ENCODE measurements around the gene COL16A1. TPM values are rescaled to one million over a fixed set of nuclear protein-coding genes. Genes with fewer than 3 reads are reported as not detected.

The COL16A1 gene
- total and polyA plus RNA-seq, 2 of the 13 experiments (the other 11 are each of a cell fraction or from before 2014, with no cell fraction given): 4.3 to 12.2 TPM

- TF ChIP-seq, protein P1, sequence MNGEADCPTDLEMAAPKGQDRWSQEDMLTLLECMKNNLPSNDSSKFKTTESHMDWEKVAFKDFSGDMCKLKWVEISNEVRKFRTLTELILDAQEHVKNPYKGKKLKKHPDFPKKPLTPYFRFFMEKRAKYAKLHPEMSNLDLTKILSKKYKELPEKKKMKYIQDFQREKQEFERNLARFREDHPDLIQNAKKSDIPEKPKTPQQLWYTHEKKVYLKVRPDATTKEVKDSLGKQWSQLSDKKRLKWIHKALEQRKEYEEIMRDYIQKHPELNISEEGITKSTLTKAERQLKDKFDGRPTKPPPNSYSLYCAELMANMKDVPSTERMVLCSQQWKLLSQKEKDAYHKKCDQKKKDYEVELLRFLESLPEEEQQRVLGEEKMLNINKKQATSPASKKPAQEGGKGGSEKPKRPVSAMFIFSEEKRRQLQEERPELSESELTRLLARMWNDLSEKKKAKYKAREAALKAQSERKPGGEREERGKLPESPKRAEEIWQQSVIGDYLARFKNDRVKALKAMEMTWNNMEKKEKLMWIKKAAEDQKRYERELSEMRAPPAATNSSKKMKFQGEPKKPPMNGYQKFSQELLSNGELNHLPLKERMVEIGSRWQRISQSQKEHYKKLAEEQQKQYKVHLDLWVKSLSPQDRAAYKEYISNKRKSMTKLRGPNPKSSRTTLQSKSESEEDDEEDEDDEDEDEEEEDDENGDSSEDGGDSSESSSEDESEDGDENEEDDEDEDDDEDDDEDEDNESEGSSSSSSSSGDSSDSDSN (CRISPR knock-in tag; IDR thresholded peaks at IDR 0.05): peak; percentile 44; the same call in 1 of the 2 replicates
- no peak for TF ChIP-seq RFX1 (IDR thresholded peaks at IDR 0.05)
- TF ChIP-seq, protein P2, sequence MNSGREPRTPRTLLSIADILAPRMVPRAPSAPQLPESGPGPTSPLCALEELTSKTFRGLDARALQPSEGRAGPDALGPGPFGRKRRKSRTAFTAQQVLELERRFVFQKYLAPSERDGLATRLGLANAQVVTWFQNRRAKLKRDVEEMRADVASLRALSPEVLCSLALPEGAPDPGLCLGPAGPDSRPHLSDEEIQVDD (CRISPR knock-in tag; IDR thresholded peaks at IDR 0.05; ENCODE audit: borderline replicate concordance): no peak; the same call in 1 of the 2 replicates
- no peak for TF ChIP-seq RBAK (CRISPR knock-in tag; IDR thresholded peaks at IDR 0.05)
- TF ChIP-seq CENPT (CRISPR knock-in tag; IDR thresholded peaks at IDR 0.05; ENCODE audit: low read depth): 0 out of 2 replicates have a peak, but pooled peaks have one; percentile 45
- TF ChIP-seq, protein P3, sequence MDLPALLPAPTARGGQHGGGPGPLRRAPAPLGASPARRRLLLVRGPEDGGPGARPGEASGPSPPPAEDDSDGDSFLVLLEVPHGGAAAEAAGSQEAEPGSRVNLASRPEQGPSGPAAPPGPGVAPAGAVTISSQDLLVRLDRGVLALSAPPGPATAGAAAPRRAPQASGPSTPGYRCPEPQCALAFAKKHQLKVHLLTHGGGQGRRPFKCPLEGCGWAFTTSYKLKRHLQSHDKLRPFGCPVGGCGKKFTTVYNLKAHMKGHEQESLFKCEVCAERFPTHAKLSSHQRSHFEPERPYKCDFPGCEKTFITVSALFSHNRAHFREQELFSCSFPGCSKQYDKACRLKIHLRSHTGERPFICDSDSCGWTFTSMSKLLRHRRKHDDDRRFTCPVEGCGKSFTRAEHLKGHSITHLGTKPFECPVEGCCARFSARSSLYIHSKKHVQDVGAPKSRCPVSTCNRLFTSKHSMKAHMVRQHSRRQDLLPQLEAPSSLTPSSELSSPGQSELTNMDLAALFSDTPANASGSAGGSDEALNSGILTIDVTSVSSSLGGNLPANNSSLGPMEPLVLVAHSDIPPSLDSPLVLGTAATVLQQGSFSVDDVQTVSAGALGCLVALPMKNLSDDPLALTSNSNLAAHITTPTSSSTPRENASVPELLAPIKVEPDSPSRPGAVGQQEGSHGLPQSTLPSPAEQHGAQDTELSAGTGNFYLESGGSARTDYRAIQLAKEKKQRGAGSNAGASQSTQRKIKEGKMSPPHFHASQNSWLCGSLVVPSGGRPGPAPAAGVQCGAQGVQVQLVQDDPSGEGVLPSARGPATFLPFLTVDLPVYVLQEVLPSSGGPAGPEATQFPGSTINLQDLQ (CRISPR knock-in tag; IDR thresholded peaks at IDR 0.05): no peak
- no peak; the same call in 1 of the 2 replicates for TF ChIP-seq ZNF550 (CRISPR knock-in tag; IDR thresholded peaks at IDR 0.05; ENCODE audit: borderline replicate concordance)
- TF ChIP-seq ZBTB49 (CRISPR knock-in tag; IDR thresholded peaks at IDR 0.05; ENCODE audit: borderline replicate concordance): no peak
- TF ChIP-seq ZNF577 (CRISPR knock-in tag; IDR thresholded peaks at IDR 0.05; ENCODE audit: borderline replicate concordance, low read depth): no peak
- TF ChIP-seq RFXANK (CRISPR knock-in tag; IDR thresholded peaks at IDR 0.05): no peak
- peak; percentile 76; the same call in 1 of the 2 replicates for TF ChIP-seq ZNF737 (CRISPR knock-in tag; IDR thresholded peaks at IDR 0.05; ENCODE audit: borderline replicate concordance)
- TF ChIP-seq CHD4 (IDR thresholded peaks at IDR 0.05; ENCODE audit: borderline replicate concordance, low read length): 0 out of 2 replicates have a peak, but pooled peaks have one; percentile 43
- peak; percentile 37; the same call in 1 of the 2 replicates for TF ChIP-seq ZNF629 (CRISPR knock-in tag; conservative IDR thresholded peaks at IDR 0.05)
- no peak for TF ChIP-seq SCMH1 (CRISPR knock-in tag; IDR thresholded peaks at IDR 0.05; ENCODE audit: borderline replicate concordance)
- TF ChIP-seq SMYD3 (CRISPR knock-in tag; IDR thresholded peaks at IDR 0.05): no peak
- no peak for TF ChIP-seq ZSCAN30 (CRISPR knock-in tag; IDR thresholded peaks at IDR 0.05)
- TF ChIP-seq SIN3B (IDR thresholded peaks at IDR 0.05; ENCODE audit: low read length): peak; percentile 71; the same call in 1 of the 2 replicates
- no peak for TF ChIP-seq ZNF644 (CRISPR knock-in tag; IDR thresholded peaks at IDR 0.05; ENCODE audit: low read depth)
- TF ChIP-seq ZNF816 (CRISPR knock-in tag; IDR thresholded peaks at IDR 0.05; ENCODE audit: borderline replicate concordance): no peak
- peak; percentile 92 for TF ChIP-seq KDM5B (CRISPR knock-in tag; IDR thresholded peaks at IDR 0.05; ENCODE audit: borderline replicate concordance)
Measured at GRCh38 chr1:31644560-31645273, 59.1 kb downstream of the COL16A1 start, which contains the start of gene PEF1 (continued).
